Right forelimb (tissue), 1 donor: ENCODE measurements around the gene CLEC4M.
"Not testable (repeated sequence)": the region's sequence is repeated elsewhere in the genome, so short reads cannot be mapped to it uniquely, and the experiment has no call there.

Experiments used
- DNase-seq: peaks from one replicate; pipeline ENCODE4 v3.0.0-alpha.2; 2018

CLEC4M gene

GRCh38 chr19:7775761-7776160 lies 12.7 kb downstream of the CLEC4M start:
- no peak for DNase-seq

GRCh38 chr19:7778081-7778480 lies 15.0 kb downstream of the CLEC4M start:
- no peak for DNase-seq

- DNase-seq = no peak
These were observed 16.8 kb downstream of the CLEC4M start for GRCh38 chr19:7779631-7780486.

GRCh38 chr19:7781157-7781556 lies 18.1 kb downstream of the CLEC4M start:
- DNase-seq = no peak

- no peak for DNase-seq
These were observed 21.0 kb downstream of the CLEC4M start for GRCh38 chr19:7783991-7784423.

GRCh38 chr19:7784856-7785255 lies 21.8 kb downstream of the CLEC4M start:
- DNase-seq = no peak

GRCh38 chr19:7787141-7787540 lies 24.1 kb downstream of the CLEC4M start:
- DNase-seq = no peak

- DNase-seq = no peak
These were observed 24.6 kb downstream of the CLEC4M start for GRCh38 chr19:7787602-7788177.

GRCh38 chr19:7788178-7788932 lies 25.3 kb downstream of the CLEC4M start:
- DNase-seq = no peak

- DNase-seq = no peak
These were observed 25.9 kb downstream of the CLEC4M start for GRCh38 chr19:7788933-7789323.

GRCh38 chr19:7789447-7789846 lies 26.4 kb downstream of the CLEC4M start:
- DNase-seq = no peak

- no peak for DNase-seq
These were observed 27.4 kb downstream of the CLEC4M start for GRCh38 chr19:7790416-7790815.

GRCh38 chr19:7792281-7792680 lies 29.2 kb downstream of the CLEC4M start:
- no peak for DNase-seq

GRCh38 chr19:7792701-7793100 lies 29.7 kb downstream of the CLEC4M start:
- DNase-seq = not testable (repeated sequence)

- no peak for DNase-seq
These were observed 30.4 kb downstream of the CLEC4M start for GRCh38 chr19:7793493-7793892.

- no peak for DNase-seq
These were observed 32.6 kb downstream of the CLEC4M start for GRCh38 chr19:7795555-7796161.

GRCh38 chr19:7799640-7800355 lies 36.8 kb downstream of the CLEC4M start:
- DNase-seq = peak; percentile 59

GRCh38 chr19:7801020-7801570 lies 38.1 kb downstream of the CLEC4M start:
- no peak for DNase-seq

GRCh38 chr19:7806234-7806633 lies 43.2 kb downstream of the CLEC4M start:
- no peak for DNase-seq

- DNase-seq = no peak
These were observed 43.8 kb downstream of the CLEC4M start for GRCh38 chr19:7806876-7807275.

GRCh38 chr19:7808108-7808507 lies 45.1 kb downstream of the CLEC4M start:
- DNase-seq = no peak

- no peak for DNase-seq
These were observed 48.9 kb downstream of the CLEC4M start for GRCh38 chr19:7811989-7812388.
